Measurements from ENCODE around the gene PCNX2.

- TF ChIP-seq POLR2A (IDR thresholded peaks at IDR 0.05) (no peak), CTCF (IDR thresholded peaks at IDR 0.05) (no peak)
These were observed 143.7 kb downstream of the PCNX2 start for GRCh38 chr1:233151861-233152260.

All from body of pancreas (tissue), 4 donors.